Omental fat pad (tissue), 4 donors: Measurements from ENCODE around the gene ACTN4. TPM values are rescaled to one million over a fixed set of nuclear protein-coding genes. Genes with fewer than 3 reads are reported as not detected.

Source experiments
- ATAC-seq: fragments of 150-250 bp; one replicate; pipeline ENCODE4 v1.9.1; 2016; ENCODE audit warnings: mild to moderate bottlenecking, moderate library complexity; ENCODE audit not compliant: low FRiP score
- DNase-seq: peaks from one replicate; pipeline ENCODE4 v3.0.0-alpha.2; 2019; ENCODE audit warnings: low spot score
- CTCF ChIP-seq, 3 donors: fragments of 450-650 bp; IDR thresholded peaks; one replicate each; pipeline ENCODE4 v1.5.1; 2016 to 2017; ENCODE audit warnings: antibody characterized with exemption in 3 of 3, mild to moderate bottlenecking in 3 of 3, moderate library complexity in 2 of 3
- total RNA-seq, 4 donors: library from RNA; depleted of rRNA; stranded (reverse); fragments of >200 nt; gene quantifications; one replicate each; pipeline ENCODE4 v1.1.0, GENCODE V29; 2016

ACTN4 gene
- total RNA-seq, 4 donors from 2014 or later, result 290 to 517 (median 367) TPM

- ATAC-seq (no peak), DNase-seq (no peak)
- no peak for TF ChIP-seq CTCF (IDR thresholded peaks at IDR 0.05)
These were observed 32.4 kb downstream of the ACTN4 start for GRCh38 chr19:38679839-38680238.

- no peak for ATAC-seq
- TF ChIP-seq CTCF (IDR thresholded peaks at IDR 0.05), result no peak
- no peak for DNase-seq
These were observed 34.9 kb downstream of the ACTN4 start for GRCh38 chr19:38682195-38682867.

- ATAC-seq (no peak), DNase-seq (no peak)
- no peak for TF ChIP-seq CTCF (IDR thresholded peaks at IDR 0.05)
These were observed 35.5 kb downstream of the ACTN4 start for GRCh38 chr19:38682872-38683392.

- peak; percentile 75 for ATAC-seq
These were observed 36.1 kb downstream of the ACTN4 start for GRCh38 chr19:38683393-38684077.

GRCh38 chr19:38684078-38684861, 36.8 kb downstream of the ACTN4 start:
- no peak for DNase-seq
- no peak for TF ChIP-seq CTCF (IDR thresholded peaks at IDR 0.05)
- ATAC-seq, result peak; percentile 79

More at GRCh38 chr19:38683393-38684077, 36.1 kb downstream of the ACTN4 start:
- TF ChIP-seq CTCF (IDR thresholded peaks at IDR 0.05), result no peak
- peak; percentile 64 for DNase-seq

GRCh38 chr19:38684862-38685665, 37.6 kb downstream of the ACTN4 start:
- ATAC-seq (no peak), DNase-seq (no peak)
- TF ChIP-seq CTCF (IDR thresholded peaks at IDR 0.05), result no peak
